ENCODE data around the gene TIMP2. TPM values are rescaled to one million over a fixed set of nuclear protein-coding genes. Genes with fewer than 3 reads are reported as not detected.

The TIMP2 gene
- total and polyA plus RNA-seq, 4 donors = 8.9 to 37.6 (median 10.1) TPM

DNA sequence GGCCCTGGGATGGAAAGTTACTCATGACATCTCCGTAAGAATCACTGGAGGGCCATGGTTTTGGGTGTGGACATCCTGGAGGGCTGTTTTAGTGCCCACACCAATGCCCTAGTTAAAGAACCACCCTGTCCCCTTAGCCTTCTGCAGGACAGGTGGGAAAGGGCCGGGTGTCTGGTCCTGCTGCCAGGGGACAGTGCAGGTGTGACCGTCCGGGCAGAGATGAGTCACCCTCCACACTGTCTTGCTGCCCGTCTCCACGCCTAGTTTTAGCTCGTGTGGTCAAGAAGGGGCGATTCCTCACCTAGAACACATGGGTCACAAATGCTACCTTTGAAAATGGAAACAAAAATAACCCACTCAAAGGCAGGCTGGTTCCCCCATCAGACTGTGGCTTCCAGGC is 39.2 kb downstream of the TIMP2 start:
- Histone ChIP-seq H3K27me3 (ENCODE audit: control insufficient read depth in 4 of 4, insufficient read depth in 4 of 4, low read length in 3 of 4) (no peaks in the 10 kb centered on the region), H3K9ac (ENCODE audit: low read depth in 1 of 2, low read length in 2 of 2) (no peak overlapping the region), H3K36me3 (ENCODE audit: control insufficient read depth in 4 of 4, insufficient read depth in 3 of 4, low read depth in 1 of 4, low read length in 3 of 4) (no peaks in the 10 kb centered on the region), H3K4me3 (ENCODE audit: low read depth in 1 of 3, low read length in 3 of 3) (no peak overlapping the region), H3K27ac (ENCODE audit: low read depth in 1 of 2, low read length in 2 of 2) (no peak overlapping the region), H3K9me3 (ENCODE audit: control insufficient read depth in 4 of 4, low read length in 3 of 4) (no peaks in the 10 kb centered on the region), H3K4me1 (ENCODE audit: control insufficient read depth in 4 of 4, insufficient read depth in 4 of 4, low read length in 3 of 4) (peaks cover 0 to 13% (median 8%) of the 10 kb centered on the region in 4 donors)
- TF ChIP-seq NR2F2 (IDR thresholded peaks at IDR 0.05) (no peak), YY1 (IDR thresholded peaks at IDR 0.05) (no peak), HNF4G (IDR thresholded peaks at IDR 0.05) (no peak), CTCF (IDR thresholded peaks at IDR 0.05; ENCODE audit: low read depth, low read length, missing input control) (no peak), GABPA (IDR thresholded peaks at IDR 0.05 in 1 of 2, conservative IDR thresholded peaks at IDR 0.05 in 1 of 2) (no peak), RAD21 (IDR thresholded peaks at IDR 0.05) (no peak), ZBTB33 (IDR thresholded peaks at IDR 0.05) (no peak), FOXA1 (IDR thresholded peaks at IDR 0.05) (no peak), RXRA (IDR thresholded peaks at IDR 0.05) (no peak), EGR1 (IDR thresholded peaks at IDR 0.05; ENCODE audit: low read depth in 2 of 2) (no peak), TAF1 (conservative IDR thresholded peaks at IDR 0.05) (no peak), FOXA2 (IDR thresholded peaks at IDR 0.05) (no peak), HNF4A (conservative IDR thresholded peaks at IDR 0.05) (no peak), JUND (IDR thresholded peaks at IDR 0.05) (no peak)
- TF ChIP-seq, protein P1, sequence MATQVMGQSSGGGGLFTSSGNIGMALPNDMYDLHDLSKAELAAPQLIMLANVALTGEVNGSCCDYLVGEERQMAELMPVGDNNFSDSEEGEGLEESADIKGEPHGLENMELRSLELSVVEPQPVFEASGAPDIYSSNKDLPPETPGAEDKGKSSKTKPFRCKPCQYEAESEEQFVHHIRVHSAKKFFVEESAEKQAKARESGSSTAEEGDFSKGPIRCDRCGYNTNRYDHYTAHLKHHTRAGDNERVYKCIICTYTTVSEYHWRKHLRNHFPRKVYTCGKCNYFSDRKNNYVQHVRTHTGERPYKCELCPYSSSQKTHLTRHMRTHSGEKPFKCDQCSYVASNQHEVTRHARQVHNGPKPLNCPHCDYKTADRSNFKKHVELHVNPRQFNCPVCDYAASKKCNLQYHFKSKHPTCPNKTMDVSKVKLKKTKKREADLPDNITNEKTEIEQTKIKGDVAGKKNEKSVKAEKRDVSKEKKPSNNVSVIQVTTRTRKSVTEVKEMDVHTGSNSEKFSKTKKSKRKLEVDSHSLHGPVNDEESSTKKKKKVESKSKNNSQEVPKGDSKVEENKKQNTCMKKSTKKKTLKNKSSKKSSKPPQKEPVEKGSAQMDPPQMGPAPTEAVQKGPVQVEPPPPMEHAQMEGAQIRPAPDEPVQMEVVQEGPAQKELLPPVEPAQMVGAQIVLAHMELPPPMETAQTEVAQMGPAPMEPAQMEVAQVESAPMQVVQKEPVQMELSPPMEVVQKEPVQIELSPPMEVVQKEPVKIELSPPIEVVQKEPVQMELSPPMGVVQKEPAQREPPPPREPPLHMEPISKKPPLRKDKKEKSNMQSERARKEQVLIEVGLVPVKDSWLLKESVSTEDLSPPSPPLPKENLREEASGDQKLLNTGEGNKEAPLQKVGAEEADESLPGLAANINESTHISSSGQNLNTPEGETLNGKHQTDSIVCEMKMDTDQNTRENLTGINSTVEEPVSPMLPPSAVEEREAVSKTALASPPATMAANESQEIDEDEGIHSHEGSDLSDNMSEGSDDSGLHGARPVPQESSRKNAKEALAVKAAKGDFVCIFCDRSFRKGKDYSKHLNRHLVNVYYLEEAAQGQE (IDR thresholded peaks at IDR 0.05) = no peak
- TF ChIP-seq, protein P2, sequence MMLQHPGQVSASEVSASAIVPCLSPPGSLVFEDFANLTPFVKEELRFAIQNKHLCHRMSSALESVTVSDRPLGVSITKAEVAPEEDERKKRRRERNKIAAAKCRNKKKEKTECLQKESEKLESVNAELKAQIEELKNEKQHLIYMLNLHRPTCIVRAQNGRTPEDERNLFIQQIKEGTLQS (IDR thresholded peaks at IDR 0.05) = no peak
- TF ChIP-seq, protein P3, sequence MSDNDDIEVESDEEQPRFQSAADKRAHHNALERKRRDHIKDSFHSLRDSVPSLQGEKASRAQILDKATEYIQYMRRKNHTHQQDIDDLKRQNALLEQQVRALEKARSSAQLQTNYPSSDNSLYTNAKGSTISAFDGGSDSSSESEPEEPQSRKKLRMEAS (IDR thresholded peaks at IDR 0.05) = no peak
- DNase-seq (ENCODE audit: low spot score) = no peak
- whole genome bisulfite sequencing = 86% methylated on average over 8 of the region's 8 CpGs
